ENCODE measurements around the gene OTP. TPM values are rescaled to one million over a fixed set of nuclear protein-coding genes. Genes with fewer than 3 reads are reported as not detected.

OTP gene
- total and polyA plus RNA-seq, 2 donors (not counting 1 experiment from before 2014, with no cell fraction given) = 0.03 TPM; not detected in 1

DNA sequence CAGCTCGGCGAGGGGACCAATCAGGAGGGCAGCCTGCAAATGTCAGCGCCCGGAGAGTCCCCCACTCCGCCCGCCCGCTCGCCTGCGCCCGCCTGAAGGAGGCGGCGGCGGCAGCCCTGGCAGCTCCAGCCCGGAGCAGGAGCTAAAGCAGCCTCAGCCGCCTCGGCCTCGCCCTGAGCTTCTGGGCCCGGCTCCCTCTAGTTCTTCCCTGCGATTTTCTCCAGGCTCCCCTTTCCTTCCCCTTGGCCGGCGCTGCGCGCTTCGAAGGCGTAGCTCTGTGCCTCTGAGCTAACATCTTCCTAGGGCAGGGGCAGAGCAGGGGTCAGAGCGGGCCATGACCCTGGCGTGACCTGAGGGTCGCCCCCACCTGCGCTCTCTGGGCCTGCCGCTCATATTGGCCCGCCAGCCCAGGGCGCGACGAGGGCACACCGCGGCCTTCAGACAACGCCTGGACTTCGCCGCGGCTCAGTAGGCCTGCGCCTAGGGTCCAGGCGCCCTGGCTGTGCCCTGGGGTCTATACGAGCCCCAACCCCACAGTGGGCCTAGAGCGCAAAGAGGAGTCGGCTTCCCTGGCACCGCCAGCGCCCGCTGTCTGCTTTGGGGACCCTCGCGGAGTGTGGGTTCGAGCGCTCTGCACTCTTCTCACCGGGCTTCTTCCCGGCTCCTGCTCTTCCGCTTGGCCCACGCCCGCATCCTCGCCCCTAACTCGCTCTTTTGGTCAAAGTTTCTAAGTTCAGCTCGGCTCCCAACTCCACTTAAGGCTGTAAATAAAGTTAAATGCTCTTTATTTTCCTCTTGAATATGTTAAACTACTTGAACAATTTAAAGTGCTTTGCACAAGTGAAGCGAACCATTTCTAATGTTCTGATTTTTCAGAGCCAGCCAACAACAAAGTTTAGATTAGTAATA lies 504 bp upstream of the OTP start:
- CTCF ChIA-PET = no interaction called here
- H3K4me1 ChIP-seq (ENCODE audit: control insufficient read depth in 2 of 2, insufficient read depth in 2 of 2, low read length in 2 of 2) = peaks cover 31 to 71% of the 10 kb centered on the region in 2 donors
- H3K27me3 ChIP-seq (replicated peaks in 1 of 4; ENCODE audit: control extremely low read depth in 1 of 4, control insufficient read depth in 3 of 4, insufficient read depth in 4 of 4, low read length in 3 of 4) = peaks cover 0 to 96% (median 92%) of the 10 kb centered on the region in 4 experiments
- Mint-ChIP-seq H3K4me1 (peaks cover 11% of the 10 kb centered on the region), H3K27ac (peak overlapping the region; percentile 66), H3K27me3 (peaks cover 69% of the 10 kb centered on the region), H3K4me3 (no peak overlapping the region), H3K9me3 (ENCODE audit: insufficient read depth) (peaks cover 7% of the 10 kb centered on the region)
- peak; percentile 82 for TF ChIP-seq EZH2 (IDR thresholded peaks at IDR 0.05; ENCODE audit: borderline replicate concordance, insufficient read depth, low read depth, low read length, poor library complexity, severe bottlenecking)
- TF ChIP-seq, protein P1, sequence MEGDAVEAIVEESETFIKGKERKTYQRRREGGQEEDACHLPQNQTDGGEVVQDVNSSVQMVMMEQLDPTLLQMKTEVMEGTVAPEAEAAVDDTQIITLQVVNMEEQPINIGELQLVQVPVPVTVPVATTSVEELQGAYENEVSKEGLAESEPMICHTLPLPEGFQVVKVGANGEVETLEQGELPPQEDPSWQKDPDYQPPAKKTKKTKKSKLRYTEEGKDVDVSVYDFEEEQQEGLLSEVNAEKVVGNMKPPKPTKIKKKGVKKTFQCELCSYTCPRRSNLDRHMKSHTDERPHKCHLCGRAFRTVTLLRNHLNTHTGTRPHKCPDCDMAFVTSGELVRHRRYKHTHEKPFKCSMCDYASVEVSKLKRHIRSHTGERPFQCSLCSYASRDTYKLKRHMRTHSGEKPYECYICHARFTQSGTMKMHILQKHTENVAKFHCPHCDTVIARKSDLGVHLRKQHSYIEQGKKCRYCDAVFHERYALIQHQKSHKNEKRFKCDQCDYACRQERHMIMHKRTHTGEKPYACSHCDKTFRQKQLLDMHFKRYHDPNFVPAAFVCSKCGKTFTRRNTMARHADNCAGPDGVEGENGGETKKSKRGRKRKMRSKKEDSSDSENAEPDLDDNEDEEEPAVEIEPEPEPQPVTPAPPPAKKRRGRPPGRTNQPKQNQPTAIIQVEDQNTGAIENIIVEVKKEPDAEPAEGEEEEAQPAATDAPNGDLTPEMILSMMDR (IDR thresholded peaks at IDR 0.05) = no peak
- peak overlapping the region; percentile 24 for H3K4me2 ChIP-seq (replicated peaks; ENCODE audit: low read depth, low read length, poor library complexity, severe bottlenecking)
- H3K9ac ChIP-seq (ENCODE audit: low read length) = no peak overlapping the region
- 14% methylated on average over 54 of the region's 61 CpGs for WGBS (ENCODE audit: insufficient coverage)
- H4K20me1 ChIP-seq (ENCODE audit: control insufficient read depth, insufficient read depth, low read length, poor library complexity, severe bottlenecking) = no peaks in the 10 kb centered on the region
- peak; percentile 47 for DNase-seq
- no peaks in the 10 kb centered on the region for H3K36me3 ChIP-seq (replicated peaks in 1 of 2; ENCODE audit: control extremely low read depth in 1 of 2, control insufficient read depth in 1 of 2, extremely low read depth in 1 of 2, insufficient read depth in 2 of 2, low read length in 1 of 2)
- H3K27ac ChIP-seq (ENCODE audit: low read length in 2 of 2) = no peak overlapping the region
- POLR2A ChIA-PET = interaction anchor here (0.7 kb wide), 1 partner anchor 60 kb away, joined by 3 read pairs; no protein-coding TSS in a partner anchor
- H3K79me2 ChIP-seq (ENCODE audit: control insufficient read depth, insufficient read depth, low read length) = no peaks in the 10 kb centered on the region
- intact Hi-C loops (cut with micrococcal nuclease) = loop anchor here (5.0 kb wide), 1 partner anchor 138 kb away; the partner anchor contains the start of gene TBCA
- no peak overlapping the region for H2AFZ ChIP-seq (ENCODE audit: insufficient read depth, low read depth, low read length, poor library complexity, severe bottlenecking)
- peak overlapping the region in 1 of 5 experiments; percentile 3 for H3K4me3 ChIP-seq (ENCODE audit: control extremely low read depth in 1 of 5, extremely low read depth in 1 of 5, insufficient read depth in 1 of 5, low read depth in 2 of 5, low read length in 4 of 5)
- peaks cover 3 to 73% (median 49%) of the 10 kb centered on the region in 3 donors for H3K9me3 ChIP-seq (ENCODE audit: control extremely low read depth in 1 of 3, control insufficient read depth in 2 of 3, insufficient read depth in 1 of 3, low read length in 2 of 3)
- peak; percentile 21 for ATAC-seq (ENCODE audit: low read depth)
